Measurements from ENCODE around the gene MGAT3. TPM values are rescaled to one million over a fixed set of nuclear protein-coding genes. Genes with fewer than 3 reads are reported as not detected.

Gene MGAT3
- total and polyA plus RNA-seq, 2 donors: 1.6 to 3.7 TPM

- no peak overlapping the region for H3K4me3 ChIP-seq (ENCODE audit: low read length in 2 of 2)
- WGBS: 97% methylated on average over 6 of the region's 6 CpGs
- no peaks in the 10 kb centered on the region for H3K9me3 ChIP-seq (ENCODE audit: control insufficient read depth in 2 of 2, insufficient read depth in 1 of 2, low read length in 1 of 2)
- H3K27me3 ChIP-seq (ENCODE audit: control insufficient read depth in 2 of 2, insufficient read depth in 1 of 2, low read length in 1 of 2): no peaks in the 10 kb centered on the region
- H3K4me1 ChIP-seq (ENCODE audit: control insufficient read depth in 2 of 2, insufficient read depth in 2 of 2, low read length in 2 of 2): no peaks in the 10 kb centered on the region
- no peak overlapping the region for H3K27ac ChIP-seq (ENCODE audit: low read depth in 1 of 2, low read length in 1 of 2)
- no peak for DNase-seq (ENCODE audit: low read depth in 6 of 9, low spot score in 9 of 9)
- H3K36me3 ChIP-seq (ENCODE audit: control insufficient read depth in 2 of 2, insufficient read depth in 2 of 2, low read length in 1 of 2): peaks cover 63 to 70% of the 10 kb centered on the region in 2 donors
These were observed 34.1 kb upstream of the MGAT3 start for GRCh38 chr22:39422721-39423120.

GRCh38 chr22:39423976-39424375 is 32.8 kb upstream of the MGAT3 start:
- WGBS: 100% methylated on average over 3 of the region's 3 CpGs
- H3K36me3 ChIP-seq (ENCODE audit: control insufficient read depth in 2 of 2, insufficient read depth in 2 of 2, low read length in 1 of 2): peaks cover 64 to 68% of the 10 kb centered on the region in 2 donors
- H3K27ac ChIP-seq (ENCODE audit: low read depth in 1 of 2, low read length in 1 of 2): no peak overlapping the region

GRCh38 chr22:39426380-39427043 is 30.3 kb upstream of the MGAT3 start:
- Histone ChIP-seq H3K27me3 (ENCODE audit: control insufficient read depth in 2 of 2, insufficient read depth in 1 of 2, low read length in 1 of 2) (no peaks in the 10 kb centered on the region), H3K4me1 (ENCODE audit: control insufficient read depth in 2 of 2, insufficient read depth in 2 of 2, low read length in 2 of 2) (no peaks in the 10 kb centered on the region), H3K36me3 (ENCODE audit: control insufficient read depth in 2 of 2, insufficient read depth in 2 of 2, low read length in 1 of 2) (peaks cover 63% of the 10 kb centered on the region in 2 donors), H3K4me3 (ENCODE audit: low read length in 2 of 2) (no peak overlapping the region), H3K9me3 (ENCODE audit: control insufficient read depth in 2 of 2, insufficient read depth in 1 of 2, low read length in 1 of 2) (no peaks in the 10 kb centered on the region), H3K27ac (ENCODE audit: low read depth in 1 of 2, low read length in 1 of 2) (no peak overlapping the region)
- 97% methylated on average over 20 of the region's 20 CpGs for WGBS
- no peak for DNase-seq (ENCODE audit: low read depth in 6 of 9, low spot score in 9 of 9)

More at GRCh38 chr22:39423976-39424375, 32.8 kb upstream of the MGAT3 start:
- Histone ChIP-seq H3K4me1 (ENCODE audit: control insufficient read depth in 2 of 2, insufficient read depth in 2 of 2, low read length in 2 of 2) (no peaks in the 10 kb centered on the region), H3K9me3 (ENCODE audit: control insufficient read depth in 2 of 2, insufficient read depth in 1 of 2, low read length in 1 of 2) (no peaks in the 10 kb centered on the region), H3K4me3 (ENCODE audit: low read length in 2 of 2) (no peak overlapping the region), H3K27me3 (ENCODE audit: control insufficient read depth in 2 of 2, insufficient read depth in 1 of 2, low read length in 1 of 2) (no peaks in the 10 kb centered on the region)
- no peak for DNase-seq (ENCODE audit: low read depth in 6 of 9, low spot score in 9 of 9)

- Histone ChIP-seq H3K27me3 (ENCODE audit: control insufficient read depth in 2 of 2, insufficient read depth in 1 of 2, low read length in 1 of 2) (no peaks in the 10 kb centered on the region), H3K36me3 (ENCODE audit: control insufficient read depth in 2 of 2, insufficient read depth in 2 of 2, low read length in 1 of 2) (peaks cover 65 to 71% of the 10 kb centered on the region in 2 donors), H3K9me3 (ENCODE audit: control insufficient read depth in 2 of 2, insufficient read depth in 1 of 2, low read length in 1 of 2) (no peaks in the 10 kb centered on the region), H3K27ac (ENCODE audit: low read depth in 1 of 2, low read length in 1 of 2) (peak overlapping the region in 1 of 2 donors; percentile 15), H3K4me1 (ENCODE audit: control insufficient read depth in 2 of 2, insufficient read depth in 2 of 2, low read length in 2 of 2) (no peaks in the 10 kb centered on the region), H3K4me3 (ENCODE audit: low read length in 2 of 2) (no peak overlapping the region)
- WGBS: 96% methylated on average over 13 of the region's 13 CpGs
- DNase-seq (ENCODE audit: low read depth in 6 of 9, low spot score in 9 of 9): no peak
These were observed 28.8 kb upstream of the MGAT3 start for GRCh38 chr22:39427751-39428596.

- no peaks in the 10 kb centered on the region for H3K27me3 ChIP-seq (ENCODE audit: control insufficient read depth in 2 of 2, insufficient read depth in 1 of 2, low read length in 1 of 2)
- no peak overlapping the region for H3K4me3 ChIP-seq (ENCODE audit: low read length in 2 of 2)
- peaks cover 63 to 75% of the 10 kb centered on the region in 2 donors for H3K36me3 ChIP-seq (ENCODE audit: control insufficient read depth in 2 of 2, insufficient read depth in 2 of 2, low read length in 1 of 2)
- WGBS: 93% methylated on average over 10 of the region's 10 CpGs
- H3K27ac ChIP-seq (ENCODE audit: low read depth in 1 of 2, low read length in 1 of 2): peak overlapping the region in 1 of 2 donors; percentile 15
- no peak for DNase-seq (ENCODE audit: low read depth in 6 of 9, low spot score in 9 of 9)
- no peaks in the 10 kb centered on the region for H3K4me1 ChIP-seq (ENCODE audit: control insufficient read depth in 2 of 2, insufficient read depth in 2 of 2, low read length in 2 of 2)
- H3K9me3 ChIP-seq (ENCODE audit: control insufficient read depth in 2 of 2, insufficient read depth in 1 of 2, low read length in 1 of 2): no peaks in the 10 kb centered on the region
These were observed 28.2 kb upstream of the MGAT3 start for GRCh38 chr22:39428597-39429071.

GRCh38 chr22:39429186-39429585 is 27.6 kb upstream of the MGAT3 start:
- 98% methylated on average over 13 of the region's 13 CpGs for WGBS
- Histone ChIP-seq H3K4me3 (ENCODE audit: low read length in 2 of 2) (no peak overlapping the region), H3K9me3 (ENCODE audit: control insufficient read depth in 2 of 2, insufficient read depth in 1 of 2, low read length in 1 of 2) (no peaks in the 10 kb centered on the region), H3K4me1 (ENCODE audit: control insufficient read depth in 2 of 2, insufficient read depth in 2 of 2, low read length in 2 of 2) (no peaks in the 10 kb centered on the region), H3K27ac (ENCODE audit: low read depth in 1 of 2, low read length in 1 of 2) (no peak overlapping the region), H3K27me3 (ENCODE audit: control insufficient read depth in 2 of 2, insufficient read depth in 1 of 2, low read length in 1 of 2) (no peaks in the 10 kb centered on the region), H3K36me3 (ENCODE audit: control insufficient read depth in 2 of 2, insufficient read depth in 2 of 2, low read length in 1 of 2) (peaks cover 61 to 81% of the 10 kb centered on the region in 2 donors)
- DNase-seq (ENCODE audit: low read depth in 6 of 9, low spot score in 9 of 9): no peak

- no peaks in the 10 kb centered on the region for H3K9me3 ChIP-seq (ENCODE audit: control insufficient read depth in 2 of 2, insufficient read depth in 1 of 2, low read length in 1 of 2)
- no peaks in the 10 kb centered on the region for H3K4me1 ChIP-seq (ENCODE audit: control insufficient read depth in 2 of 2, insufficient read depth in 2 of 2, low read length in 2 of 2)
- no peaks in the 10 kb centered on the region for H3K27me3 ChIP-seq (ENCODE audit: control insufficient read depth in 2 of 2, insufficient read depth in 1 of 2, low read length in 1 of 2)
- no peak for DNase-seq (ENCODE audit: low read depth in 6 of 9, low spot score in 9 of 9)
- H3K4me3 ChIP-seq (ENCODE audit: low read length in 2 of 2): no peak overlapping the region
- 97% methylated on average over 27 of the region's 27 CpGs for WGBS
- H3K27ac ChIP-seq (ENCODE audit: low read depth in 1 of 2, low read length in 1 of 2): no peak overlapping the region
- peaks cover 65 to 87% of the 10 kb centered on the region in 2 donors for H3K36me3 ChIP-seq (ENCODE audit: control insufficient read depth in 2 of 2, insufficient read depth in 2 of 2, low read length in 1 of 2)
These were observed 26.8 kb upstream of the MGAT3 start for GRCh38 chr22:39429916-39430575.

GRCh38 chr22:39430576-39431150 is 26.1 kb upstream of the MGAT3 start:
- Histone ChIP-seq H3K4me1 (ENCODE audit: control insufficient read depth in 2 of 2, insufficient read depth in 2 of 2, low read length in 2 of 2) (no peaks in the 10 kb centered on the region), H3K36me3 (ENCODE audit: control insufficient read depth in 2 of 2, insufficient read depth in 2 of 2, low read length in 1 of 2) (peaks cover 65 to 87% of the 10 kb centered on the region in 2 donors), H3K9me3 (ENCODE audit: control insufficient read depth in 2 of 2, insufficient read depth in 1 of 2, low read length in 1 of 2) (no peaks in the 10 kb centered on the region), H3K27ac (ENCODE audit: low read depth in 1 of 2, low read length in 1 of 2) (no peak overlapping the region), H3K4me3 (ENCODE audit: low read length in 2 of 2) (no peak overlapping the region), H3K27me3 (ENCODE audit: control insufficient read depth in 2 of 2, insufficient read depth in 1 of 2, low read length in 1 of 2) (no peaks in the 10 kb centered on the region)
- DNase-seq (ENCODE audit: low read depth in 6 of 9, low spot score in 9 of 9): no peak
- WGBS: 94% methylated on average over 10 of the region's 10 CpGs
